Esophagus squamous epithelium (tissue), 4 donors: Measurements from ENCODE around the gene GLIPR2.

ENCODE experiments used
- POLR2A ChIP-seq, 4 donors: fragments of 450-650 bp; IDR thresholded peaks; one replicate each; pipeline ENCODE4 v1.6.1; 2017; ENCODE audit warnings: antibody characterized with exemption in 4 of 4, mild to moderate bottlenecking in 4 of 4, moderate library complexity in 3 of 4
- TF ChIP-seq, protein P1 (sequence below), 6 experiments: fragments of 450-650 bp in 4 of 6; fragments of 200-600 bp in 2 of 6; sonication (generic) in 2 of 6; IDR thresholded peaks; one replicate each; pipeline ENCODE4 v1.5.1; 2016 to 2019; ENCODE audit warnings: antibody characterized with exemption in 6 of 6, mild to moderate bottlenecking in 4 of 6, moderate library complexity in 4 of 6

DNA sequence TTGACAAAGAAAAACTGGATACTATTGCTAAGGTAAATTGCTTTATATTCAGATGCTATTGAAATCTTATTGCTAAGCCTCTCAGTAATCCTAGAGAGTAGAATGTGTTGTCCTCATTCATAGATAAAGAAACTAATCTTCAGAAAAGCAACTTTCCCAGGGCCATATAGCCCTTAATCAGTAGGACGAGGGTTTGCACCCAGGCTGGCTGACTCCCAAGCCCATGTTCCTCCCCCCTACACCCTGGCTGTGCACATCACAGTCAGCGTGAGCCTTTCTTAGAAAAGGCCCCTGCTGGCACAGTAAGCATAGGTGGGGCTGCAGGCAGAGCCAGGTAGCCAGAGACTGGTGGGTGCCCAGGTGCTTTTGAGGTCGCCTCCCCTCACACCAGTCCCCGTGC is 15.8 kb upstream of the GLIPR2 start:
- TF ChIP-seq, protein P1, sequence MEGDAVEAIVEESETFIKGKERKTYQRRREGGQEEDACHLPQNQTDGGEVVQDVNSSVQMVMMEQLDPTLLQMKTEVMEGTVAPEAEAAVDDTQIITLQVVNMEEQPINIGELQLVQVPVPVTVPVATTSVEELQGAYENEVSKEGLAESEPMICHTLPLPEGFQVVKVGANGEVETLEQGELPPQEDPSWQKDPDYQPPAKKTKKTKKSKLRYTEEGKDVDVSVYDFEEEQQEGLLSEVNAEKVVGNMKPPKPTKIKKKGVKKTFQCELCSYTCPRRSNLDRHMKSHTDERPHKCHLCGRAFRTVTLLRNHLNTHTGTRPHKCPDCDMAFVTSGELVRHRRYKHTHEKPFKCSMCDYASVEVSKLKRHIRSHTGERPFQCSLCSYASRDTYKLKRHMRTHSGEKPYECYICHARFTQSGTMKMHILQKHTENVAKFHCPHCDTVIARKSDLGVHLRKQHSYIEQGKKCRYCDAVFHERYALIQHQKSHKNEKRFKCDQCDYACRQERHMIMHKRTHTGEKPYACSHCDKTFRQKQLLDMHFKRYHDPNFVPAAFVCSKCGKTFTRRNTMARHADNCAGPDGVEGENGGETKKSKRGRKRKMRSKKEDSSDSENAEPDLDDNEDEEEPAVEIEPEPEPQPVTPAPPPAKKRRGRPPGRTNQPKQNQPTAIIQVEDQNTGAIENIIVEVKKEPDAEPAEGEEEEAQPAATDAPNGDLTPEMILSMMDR (IDR thresholded peaks at IDR 0.05), result no peak
- TF ChIP-seq POLR2A (IDR thresholded peaks at IDR 0.05), result no peak
